Keratinocyte (primary cell): ENCODE results near the gene MOCS1. TPM values are rescaled to one million over a fixed set of nuclear protein-coding genes. Genes with fewer than 3 reads are reported as not detected.
A peak's percentile ranks its signal among the peaks of the same experiment; 100 is the strongest.

Source experiments
- DNase-seq: peaks from one replicate; pipeline ENCODE4 v3.0.0-alpha.2; 2011; ENCODE audit warnings: low read depth, missing footprints, low spot score
- FAIRE-seq: peaks from 2 replicates; lab custom pipeline; 2011; peaks lifted over from hg19 to GRCh38; lab: Jason Lieb, UNC
- H2AFZ ChIP-seq: 2 replicates; pipeline ENCODE4 v1.6.0; 2012; ENCODE audit warnings: low read length, control low read depth, inconsistent platforms; ENCODE audit not compliant: control insufficient read depth
- H3K27ac ChIP-seq: 2 replicates; pipeline ENCODE4 v1.5.1; 2011; ENCODE audit warnings: low read length; ENCODE audit not compliant: control insufficient read depth, insufficient read depth
- H3K27me3 ChIP-seq: 3 replicates; pipeline ENCODE4 v1.6.0; 2011; ENCODE audit warnings: low read length; ENCODE audit not compliant: control insufficient read depth, insufficient read depth; ENCODE audit errors: extremely low read depth
- H3K36me3 ChIP-seq, 2 experiments: 2 replicates in 1 of 2; 3 replicates in 1 of 2; pipeline ENCODE4 v1.5.1; 2011; ENCODE audit warnings: low read length in 2 of 2, mild to moderate bottlenecking in 1 of 2; ENCODE audit not compliant: control insufficient read depth in 2 of 2, insufficient read depth in 2 of 2; ENCODE audit errors: extremely low read depth in 1 of 2
- H3K4me1 ChIP-seq: 3 replicates; pipeline ENCODE4 v1.5.1; 2011; ENCODE audit warnings: low read length; ENCODE audit not compliant: control insufficient read depth, insufficient read depth; ENCODE audit errors: extremely low read depth
- H3K4me2 ChIP-seq: 3 replicates; pipeline ENCODE4 v1.6.0; 2011; ENCODE audit warnings: low read depth, low read length; ENCODE audit not compliant: control insufficient read depth, insufficient read depth; ENCODE audit errors: extremely low read depth
- H3K4me3 ChIP-seq, 3 experiments: fragments of 200-600 bp in 1 of 3; sonication (generic) in 1 of 3; 2 replicates in 2 of 3; 3 replicates in 1 of 3; pipeline ENCODE4 v1.5.1; 2011 to 2016; ENCODE audit warnings: low read length in 3 of 3, mild to moderate bottlenecking in 3 of 3, control low read depth in 2 of 3, inconsistent platforms in 1 of 3, low read depth in 1 of 3, mixed read lengths in 1 of 3, mixed run types in 1 of 3, moderate library complexity in 1 of 3; ENCODE audit not compliant: control insufficient read depth in 2 of 3, insufficient read depth in 2 of 3; ENCODE audit errors: extremely low read depth in 1 of 3
- H3K79me2 ChIP-seq: 2 replicates; pipeline ENCODE4 v1.6.0; 2012; ENCODE audit warnings: low read length; ENCODE audit not compliant: control insufficient read depth, insufficient read depth
- H3K9ac ChIP-seq: 3 replicates; pipeline ENCODE4 v1.6.0; 2011; ENCODE audit warnings: low read length; ENCODE audit not compliant: control insufficient read depth, insufficient read depth; ENCODE audit errors: extremely low read depth
- H3K9me1 ChIP-seq: 3 replicates; pipeline ENCODE4 v1.6.0; 2011; ENCODE audit warnings: low read length; ENCODE audit not compliant: control insufficient read depth, insufficient read depth; ENCODE audit errors: extremely low read depth
- H3K9me3 ChIP-seq: 2 replicates; pipeline ENCODE4 v1.5.1; 2012; ENCODE audit warnings: low read depth, low read length; ENCODE audit not compliant: control insufficient read depth
- H4K20me1 ChIP-seq: 3 replicates; pipeline ENCODE4 v1.6.0; 2011; ENCODE audit warnings: low read length; ENCODE audit not compliant: control insufficient read depth, insufficient read depth; ENCODE audit errors: extremely low read depth
- CTCF ChIP-seq, 3 experiments: IDR thresholded peaks in 1 of 3; conservative IDR thresholded peaks in 1 of 3; optimal IDR thresholded peaks in 1 of 3; 2 replicates in 2 of 3; 3 replicates in 1 of 3; pipeline versions ENCODE3 to v1.5.1; 2011; ENCODE audit warnings: low read length in 3 of 3, mild to moderate bottlenecking in 3 of 3, moderate library complexity in 2 of 3, control low read depth in 1 of 3, inconsistent platforms in 1 of 3; ENCODE audit not compliant: insufficient read depth in 2 of 3; ENCODE audit errors: extremely low read depth in 1 of 3
- EZH2 ChIP-seq: IDR thresholded peaks from one replicate; pipeline ENCODE4 v1.6.1; 2012; ENCODE audit warnings: inconsistent platforms, mild to moderate bottlenecking, low read length, moderate library complexity
- dilution Hi-C: fragments of 300-500 bp; cut with MboI; formaldehyde crosslinking; loops from one replicate; pipeline ENCODE4 v1.7.0; 2020; ENCODE audit warnings: low sequenced_read_pairs; ENCODE audit not compliant: extremely low pct_ligation_motif_present
- polyA plus RNA-seq, 5 experiments: library from polyadenylated mRNA; depleted of rRNA in 3 of 5; stranded (reverse) in 3 of 5; stranded (forward) in 1 of 5; unstranded in 1 of 5; fragments of >200 nt; gene quantifications; 1 replicate in 1 of 5; 2 replicates in 3 of 5; 3 replicates in 1 of 5; pipeline versions ENCODE4 v1.2.1 to v1.2.3, GENCODE V29; 2011 to 2012; ENCODE audit warnings: missing spikeins in 2 of 5, low read depth in 1 of 5, low replicate concordance in 1 of 5

Gene MOCS1
- polyA plus RNA-seq, 1 donor (not counting 4 experiments of a cell fraction or from before 2014, with no cell fraction given): 2.2 TPM

DNA sequence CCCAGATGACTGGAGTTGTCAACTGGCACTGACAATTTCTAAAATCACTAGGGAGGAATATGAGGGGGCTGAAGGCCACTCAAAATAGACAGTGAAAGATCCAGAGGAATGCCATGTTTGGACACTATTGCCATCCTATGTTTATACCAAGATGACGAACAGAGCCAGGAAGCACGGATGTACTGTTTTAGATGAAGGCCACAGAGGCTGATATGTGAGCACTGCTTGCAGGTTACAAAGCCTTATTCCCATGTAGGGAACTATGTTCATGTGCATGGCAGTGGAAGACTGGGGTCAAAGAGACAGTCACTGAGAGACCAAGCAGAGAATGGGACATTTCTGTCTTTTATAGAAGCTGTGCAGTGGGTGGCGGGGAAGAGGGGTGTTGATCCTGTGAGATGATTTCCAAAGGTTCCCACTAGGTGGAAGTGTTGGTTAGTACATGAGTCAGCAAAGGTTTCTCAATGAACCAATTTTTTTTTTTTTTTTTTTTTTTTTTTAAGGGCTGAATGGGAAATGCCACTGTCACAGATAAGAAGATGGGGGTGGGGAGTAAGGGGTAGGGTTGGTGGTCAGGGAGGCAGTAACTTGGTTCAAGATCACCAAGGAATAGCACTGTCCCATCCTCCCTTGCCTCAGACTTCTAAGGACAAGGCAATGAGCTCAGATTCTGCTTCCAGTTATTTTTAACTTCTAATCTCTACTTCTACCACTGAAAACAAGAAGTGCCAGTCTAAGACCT, 46.7 kb upstream of the MOCS1 start:
- no peak overlapping the region for H2AFZ ChIP-seq
- TF ChIP-seq CTCF (optimal IDR thresholded peaks at IDR 0.05 in 1 of 3, IDR thresholded peaks at IDR 0.05 in 1 of 3, conservative IDR thresholded peaks at IDR 0.05 in 1 of 3; ENCODE audit: extremely low read depth in 1 of 3, insufficient read depth in 2 of 3, low read length in 3 of 3): peak; percentile 42 to 62 (median 54)
- no peak for TF ChIP-seq EZH2
- H3K9me3 ChIP-seq: no peaks in the 10 kb centered on the region
- dilution Hi-C loops: no loop called here
- H3K4me2 ChIP-seq: no peak overlapping the region
- no peak overlapping the region for H3K4me3 ChIP-seq
- no peaks in the 10 kb centered on the region for H3K79me2 ChIP-seq
- H3K9ac ChIP-seq: no peak overlapping the region
- H3K9me1 ChIP-seq: no peaks in the 10 kb centered on the region
- DNase-seq (no peak), FAIRE-seq (peak; percentile 57)
- no peaks in the 10 kb centered on the region for H3K4me1 ChIP-seq
- no peak overlapping the region for H3K27ac ChIP-seq
- H3K27me3 ChIP-seq: no peaks in the 10 kb centered on the region
- H3K36me3 ChIP-seq: no peaks in the 10 kb centered on the region
- no peaks in the 10 kb centered on the region for H4K20me1 ChIP-seq

DNA sequence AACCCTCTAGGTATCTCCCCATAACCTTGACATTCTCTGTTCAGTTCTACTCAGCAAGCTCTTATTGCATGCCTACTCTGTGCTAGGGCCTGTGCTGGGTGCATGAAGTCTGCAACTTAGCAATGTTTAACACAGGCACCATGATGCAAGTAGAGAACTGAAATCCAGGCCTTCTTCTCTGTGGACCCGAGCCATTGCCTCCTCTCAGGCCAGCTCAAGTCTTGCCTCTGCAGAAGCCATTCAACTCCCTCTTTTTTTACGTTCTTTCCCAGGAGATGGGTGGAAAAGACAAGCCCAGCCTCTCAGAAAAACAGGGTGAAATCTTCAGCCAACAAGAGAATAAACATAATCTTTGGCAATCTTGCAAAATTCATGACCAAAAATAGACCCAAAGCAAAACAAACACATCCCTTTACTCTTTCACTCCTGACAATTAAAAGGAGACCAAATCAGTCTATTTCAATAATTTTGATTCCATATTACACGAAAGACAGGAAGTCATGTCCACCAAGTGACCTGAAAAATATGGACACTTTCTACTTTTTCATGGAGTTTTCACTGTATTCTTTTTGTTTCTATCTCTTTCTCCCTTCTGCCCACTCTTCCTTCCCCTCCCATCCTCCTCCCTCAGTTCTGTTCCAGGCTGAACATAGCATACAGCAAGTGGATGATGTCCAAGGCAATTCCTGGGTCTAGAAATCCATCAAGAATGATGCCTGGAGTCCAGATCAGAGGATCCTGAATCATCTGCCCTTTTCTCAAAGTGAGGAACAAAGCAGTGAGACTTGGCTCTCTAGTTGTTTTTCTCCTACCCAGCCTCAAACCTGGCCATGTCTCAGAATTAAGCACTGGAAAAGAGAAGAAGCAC, 45.4 kb upstream of the MOCS1 start:
- H4K20me1 ChIP-seq: no peaks in the 10 kb centered on the region
- H3K4me3 ChIP-seq: no peak overlapping the region
- H3K27me3 ChIP-seq: no peaks in the 10 kb centered on the region
- no peaks in the 10 kb centered on the region for H3K9me1 ChIP-seq
- no peaks in the 10 kb centered on the region for H3K9me3 ChIP-seq
- no peak overlapping the region for H2AFZ ChIP-seq
- H3K9ac ChIP-seq: no peak overlapping the region
- no peak for FAIRE-seq
- no peak overlapping the region for H3K27ac ChIP-seq
- no peaks in the 10 kb centered on the region for H3K79me2 ChIP-seq
- no peaks in the 10 kb centered on the region for H3K36me3 ChIP-seq
- DNase-seq: no peak
- H3K4me2 ChIP-seq: no peak overlapping the region
- no peaks in the 10 kb centered on the region for H3K4me1 ChIP-seq
- dilution Hi-C loops: no loop called here
- TF ChIP-seq EZH2: no peak
- no peak for TF ChIP-seq CTCF (optimal IDR thresholded peaks at IDR 0.05 in 1 of 3, IDR thresholded peaks at IDR 0.05 in 1 of 3, conservative IDR thresholded peaks at IDR 0.05 in 1 of 3; ENCODE audit: extremely low read depth in 1 of 3, insufficient read depth in 2 of 3, low read length in 3 of 3)
